DMS 273 treated with DMSO at 0.1 percent for 48 hours (cell line): ENCODE results near the gene SCNN1G.

Experiments used
- DNase-seq: peaks from one replicate; lab custom pipeline; 2025; lab: John Stamatoyannopoulos, UW

The SCNN1G gene

DNA sequence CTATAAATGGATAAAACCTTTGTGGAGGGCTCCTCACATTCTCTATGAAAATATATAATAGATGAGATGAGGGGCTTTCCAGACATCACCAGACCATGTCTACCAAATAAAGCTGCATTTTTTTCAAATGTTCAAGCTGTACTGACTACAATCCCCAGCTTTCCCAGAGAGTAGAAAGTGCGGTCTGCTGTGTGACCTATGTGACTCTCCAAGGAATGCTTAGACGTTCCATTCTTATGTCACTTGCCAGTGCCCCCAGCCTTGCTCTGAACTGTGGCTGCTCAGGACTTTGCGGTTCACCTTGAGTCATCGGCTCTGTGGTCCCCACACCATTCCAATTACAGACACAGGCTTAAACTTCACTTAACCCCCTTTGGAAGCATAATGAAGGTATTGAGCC, 71.8 kb downstream of the SCNN1G start:
- DNase-seq: no peak

DNA sequence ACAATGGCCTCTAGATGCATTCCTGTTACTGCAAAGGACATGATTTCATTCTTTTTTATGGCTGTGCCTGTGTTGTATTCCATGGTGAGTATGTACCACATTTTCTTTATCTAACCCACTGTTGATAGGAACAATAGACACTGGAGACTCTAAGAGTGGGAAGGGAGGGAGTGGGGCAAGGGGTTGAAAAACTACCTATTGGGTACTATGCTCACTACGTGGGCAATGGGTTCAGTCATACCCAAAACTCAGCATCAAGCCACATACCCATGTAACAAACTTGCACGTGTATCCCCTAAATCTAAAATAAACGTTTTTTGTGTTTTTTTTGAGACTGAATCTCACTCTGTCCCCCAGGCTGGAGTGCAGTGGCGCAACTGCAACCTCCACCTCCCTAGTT, 72.5 kb downstream of the SCNN1G start:
- no peak for DNase-seq

DNA sequence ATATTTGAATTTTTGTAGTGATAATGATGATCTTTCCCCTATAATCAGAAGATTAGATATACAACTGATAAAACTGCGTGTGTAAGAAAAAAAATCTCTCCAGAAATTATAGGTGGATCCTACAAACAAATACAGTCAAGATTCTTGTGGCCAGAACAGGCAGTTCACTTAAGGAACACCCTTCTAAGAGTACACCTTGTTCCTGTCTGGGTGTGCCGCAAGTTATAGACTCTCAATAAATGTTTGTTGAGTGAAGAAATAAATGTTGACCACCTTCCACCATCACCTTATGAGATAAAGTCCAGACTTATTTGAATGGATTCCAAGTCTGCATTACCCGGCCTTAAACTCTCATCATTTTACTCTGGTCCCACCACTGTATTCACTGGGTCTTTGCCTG, 73.9 kb downstream of the SCNN1G start:
- no peak for DNase-seq

DNA sequence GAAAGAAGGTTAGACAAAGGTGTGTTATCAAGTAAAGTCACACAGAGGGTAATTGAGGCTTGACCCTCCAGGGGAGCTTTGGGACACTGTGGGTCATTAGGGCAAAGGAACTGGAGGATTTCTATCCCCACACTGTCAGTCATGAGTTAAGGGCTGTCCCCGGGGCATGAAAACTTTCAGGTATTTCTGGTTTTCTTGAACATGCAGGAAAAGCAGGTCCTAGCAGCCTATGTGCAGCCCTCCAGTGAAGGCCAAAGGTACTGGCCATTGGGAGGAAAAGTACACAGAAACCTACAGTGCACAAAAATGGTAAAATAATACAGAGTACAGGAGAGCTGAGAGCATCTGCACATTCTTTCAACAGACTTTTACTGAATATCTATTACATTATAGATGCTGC, 75.1 kb downstream of the SCNN1G start:
- no peak for DNase-seq

DNA sequence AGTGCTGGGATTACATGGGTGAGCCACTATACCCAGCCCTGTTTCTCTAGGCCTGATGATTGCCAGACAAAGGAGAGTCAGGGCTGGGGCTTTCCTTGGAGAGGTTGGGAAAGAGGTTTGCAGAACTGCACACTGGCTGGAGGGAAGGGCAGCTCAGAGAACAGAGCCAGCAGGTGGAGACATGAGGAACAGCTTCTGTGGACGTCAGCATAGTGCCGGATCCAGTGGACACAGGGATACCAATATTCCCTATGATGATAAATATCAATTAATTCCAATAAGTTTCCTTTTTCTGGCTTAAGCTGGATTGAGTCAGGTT, 76.3 kb downstream of the SCNN1G start:
- DNase-seq: no peak
